Breast epithelium (tissue), 4 donors: ENCODE results near the gene FAM83F. TPM values are rescaled to one million over a fixed set of nuclear protein-coding genes. Genes with fewer than 3 reads are reported as not detected.
"Not testable (repeated sequence)": the region's sequence is repeated elsewhere in the genome, so short reads cannot be mapped to it uniquely, and the experiment has no call there.

Experiments
- DNase-seq, 2 donors: peaks; one replicate each; pipeline ENCODE4 v3.0.0-alpha.2; 2019; ENCODE audit warnings: low spot score in 2 of 2
- H3K27ac ChIP-seq, 2 donors: fragments of 200-600 bp; sonication (generic) in 1 of 2; one replicate each; pipeline ENCODE4 v1.5.1; 2016 to 2019; ENCODE audit warnings: mild to moderate bottlenecking in 1 of 2
- H3K27me3 ChIP-seq, 2 donors: fragments of 200-600 bp; sonication (generic) in 1 of 2; one replicate each; pipeline versions ENCODE4 v1.5.1 to v1.6.0; 2017 to 2019; ENCODE audit warnings: control low read depth in 1 of 2, mild to moderate bottlenecking in 1 of 2
- H3K36me3 ChIP-seq: fragments of 200-600 bp; one replicate; pipeline ENCODE4 v1.5.1; 2019
- H3K4me1 ChIP-seq, 2 donors: fragments of 200-600 bp; sonication (generic); one replicate each; pipeline ENCODE4 v1.5.1; 2016 to 2019; ENCODE audit warnings: control low read depth in 1 of 2
- H3K4me3 ChIP-seq, 3 donors: fragments of 200-600 bp; sonication (generic); 1 replicate in 2 of 3; 2 replicates in 1 of 3; pipeline ENCODE4 v1.5.1; 2016 to 2019; ENCODE audit warnings: mild to moderate bottlenecking in 3 of 3, moderate library complexity in 2 of 3
- H3K9me3 ChIP-seq, 2 donors: fragments of 200-600 bp; sonication (generic) in 1 of 2; one replicate each; pipeline ENCODE4 v1.5.1; 2016 to 2019; ENCODE audit warnings: control low read depth in 1 of 2
- CTCF ChIP-seq, 3 donors: fragments of 450-650 bp; IDR thresholded peaks; one replicate each; pipeline ENCODE4 v1.5.1; 2016 to 2017; ENCODE audit warnings: antibody characterized with exemption in 3 of 3, mild to moderate bottlenecking in 3 of 3, moderate library complexity in 3 of 3
- POLR2A ChIP-seq: fragments of 450-650 bp; IDR thresholded peaks from one replicate; pipeline ENCODE4 v1.6.1; 2016; ENCODE audit warnings: antibody characterized with exemption, mild to moderate bottlenecking, moderate library complexity
- POLR2AphosphoS5 ChIP-seq, 3 donors: sonication (generic); formaldehyde crosslinking; IDR thresholded peaks; one replicate each; pipeline ENCODE4 v1.6.1; 2017; ENCODE audit warnings: antibody characterized with exemption in 3 of 3
- intact Hi-C: fragments of 100-400 bp; cut with DNase I; formaldehyde crosslinking; loops from one replicate; pipeline ENCODE4 v1.15.1; 2023; ENCODE audit warnings: low total_unique reads
- total RNA-seq, 3 donors: library from RNA; depleted of rRNA; stranded (reverse); fragments of >200 nt; gene quantifications; one replicate each; pipeline ENCODE4 v1.1.0, GENCODE V29; 2016

Gene FAM83F
- total RNA-seq, 3 donors from 2014 or later = 4.5 to 15.5 (median 7.5) TPM

GRCh38 chr22:40025062-40025379 is 30.3 kb downstream of the FAM83F start:
- peak in 1 of 3 donors; percentile 1 for TF ChIP-seq CTCF (IDR thresholded peaks at IDR 0.05)
- not testable (repeated sequence) for H3K27me3 ChIP-seq, DNase-seq, H3K36me3 ChIP-seq, H3K4me3 ChIP-seq, H3K9me3 ChIP-seq, H3K27ac ChIP-seq
- intact Hi-C loops = loop anchor here (10.0 kb wide), 1 partner anchor 490 kb away; the partner anchor contains the start of gene RPS19BP1
- peaks cover 0 to 19% of the 10 kb centered on the region in 2 donors for H3K4me1 ChIP-seq

- Histone ChIP-seq H3K27ac (no peak overlapping the region), H3K4me3 (no peak overlapping the region), H3K27me3 (no peaks in the 10 kb centered on the region), H3K36me3 (no peaks in the 10 kb centered on the region), H3K9me3 (no peaks in the 10 kb centered on the region), H3K4me1 (peaks cover 0 to 19% of the 10 kb centered on the region in 2 donors)
- TF ChIP-seq POLR2AphosphoS5 (IDR thresholded peaks at IDR 0.05) (no peak), CTCF (IDR thresholded peaks at IDR 0.05) (no peak), POLR2A (no peak)
- no peak for DNase-seq
- intact Hi-C loops = loop anchor here (10.0 kb wide), 1 partner anchor 491 kb away; the partner anchor contains the start of gene RPS19BP1
Measured at GRCh38 chr22:40025856-40026255, 31.1 kb downstream of the FAM83F start.

GRCh38 chr22:40026641-40027040 is 31.9 kb downstream of the FAM83F start:
- intact Hi-C loops = loop anchor here (10.0 kb wide), 1 partner anchor 492 kb away; the partner anchor contains the start of gene RPS19BP1
- Histone ChIP-seq H3K9me3 (no peaks in the 10 kb centered on the region), H3K27ac (no peak overlapping the region), H3K4me3 (no peak overlapping the region), H3K27me3 (no peaks in the 10 kb centered on the region), H3K4me1 (peaks cover 0 to 19% of the 10 kb centered on the region in 2 donors), H3K36me3 (no peaks in the 10 kb centered on the region)
- TF ChIP-seq POLR2A (no peak), POLR2AphosphoS5 (IDR thresholded peaks at IDR 0.05) (no peak), CTCF (IDR thresholded peaks at IDR 0.05) (no peak)
- DNase-seq = no peak

GRCh38 chr22:40027191-40028097 is 32.7 kb downstream of the FAM83F start:
- intact Hi-C loops = loop anchor here (10.0 kb wide), 1 partner anchor 493 kb away; the partner anchor contains the start of gene RPS19BP1
- Histone ChIP-seq H3K36me3 (no peaks in the 10 kb centered on the region), H3K4me1 (peaks cover 0 to 19% of the 10 kb centered on the region in 2 donors), H3K4me3 (no peak overlapping the region), H3K27me3 (no peaks in the 10 kb centered on the region), H3K27ac (peak overlapping the region; percentile 72 to 81), H3K9me3 (no peaks in the 10 kb centered on the region)
- DNase-seq = no peak
- TF ChIP-seq CTCF (IDR thresholded peaks at IDR 0.05) = no peak

GRCh38 chr22:40028098-40028425 is 33.3 kb downstream of the FAM83F start:
- DNase-seq = no peak
- Histone ChIP-seq H3K27ac (peak overlapping the region; percentile 72 to 81), H3K36me3 (no peaks in the 10 kb centered on the region), H3K4me1 (peaks cover 0 to 19% of the 10 kb centered on the region in 2 donors), H3K27me3 (no peaks in the 10 kb centered on the region), H3K9me3 (no peaks in the 10 kb centered on the region), H3K4me3 (no peak overlapping the region)
- intact Hi-C loops = loop anchor here (10.0 kb wide), 1 partner anchor 493 kb away; the partner anchor contains the start of gene RPS19BP1
- TF ChIP-seq POLR2A = no peak
- TF ChIP-seq CTCF (IDR thresholded peaks at IDR 0.05) = no peak
- no peak for TF ChIP-seq POLR2AphosphoS5 (IDR thresholded peaks at IDR 0.05)
